ENCODE results near the gene MRGPRX2. TPM values are rescaled to one million over a fixed set of nuclear protein-coding genes. Genes with fewer than 3 reads are reported as not detected.

MRGPRX2 gene
- total RNA-seq: not detected

DNA sequence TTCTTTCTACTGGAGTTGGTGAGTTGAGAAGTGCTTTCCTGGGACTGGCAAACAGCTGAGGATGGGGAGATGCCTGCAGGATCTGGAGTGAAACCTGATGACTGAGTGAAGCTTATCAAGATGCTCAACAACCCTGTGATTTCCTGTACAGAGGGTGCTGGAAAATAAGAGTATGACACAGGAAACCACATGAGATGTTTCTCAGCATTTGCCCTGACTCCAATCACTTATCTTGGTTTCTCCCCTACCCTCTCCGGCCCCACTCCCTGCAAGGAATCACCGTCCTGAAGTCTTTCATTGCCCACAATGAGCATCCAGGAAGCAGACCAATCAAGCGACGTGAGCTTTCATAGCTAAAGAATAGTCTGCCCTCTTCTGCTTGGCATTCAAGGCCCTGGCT is at the start of gene MRGPRX2:
MRGPRX2 (minus strand) TSS at position 89 of the 400 bp plus-strand sequence. CDS start 4,315 bp downstream, outside the sequence.
- no peaks in the 10 kb centered on the region for H3K36me3 Mint-ChIP-seq (ENCODE audit: low read depth)
- H3K4me3 Mint-ChIP-seq: no peak within 1 kb of the TSS
- intact Hi-C loops (cut with micrococcal nuclease): no loop called here
- H3K9me3 Mint-ChIP-seq: no peaks in the 10 kb centered on the region
- CTCF ChIA-PET: interaction anchor here (0.7 to 3.0 kb wide), 3 partner anchors 10 to 16 kb away, joined by 4 to 18 read pairs (median 17); no protein-coding TSS in a partner anchor
- peak; percentile 58 for DNase-seq
- peaks cover 18% of the 10 kb centered on the region for H3K4me1 Mint-ChIP-seq (ENCODE audit: low read depth)
- H3K27me3 Mint-ChIP-seq (ENCODE audit: low read depth): peaks cover 1% of the 10 kb centered on the region
- no peak within 1 kb of the TSS for H3K27ac Mint-ChIP-seq

DNA sequence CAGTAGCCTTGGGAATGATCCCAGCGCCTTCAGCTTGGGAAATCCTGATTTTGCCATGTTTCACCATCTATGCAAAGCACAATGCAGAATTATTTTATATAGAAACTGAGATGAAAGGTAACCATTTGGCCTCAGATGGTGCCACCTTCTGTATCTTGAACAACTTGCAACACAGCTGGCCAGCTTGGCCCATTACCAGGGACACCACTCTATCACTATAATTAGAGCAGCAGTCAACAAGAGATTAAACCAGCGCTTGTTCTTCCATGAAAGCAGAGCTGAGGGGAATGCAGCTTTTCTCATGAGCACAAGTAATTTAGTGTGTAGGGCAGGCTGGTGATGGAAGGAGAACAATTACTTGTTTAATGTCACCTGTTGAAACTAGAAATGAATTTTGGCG is 49.8 kb upstream of the MRGPRX2 start:
- intact Hi-C loops (cut with micrococcal nuclease): no loop called here
- H3K4me3 Mint-ChIP-seq: no peak overlapping the region
- H3K27me3 Mint-ChIP-seq (ENCODE audit: low read depth): peaks cover 3% of the 10 kb centered on the region
- H3K4me1 Mint-ChIP-seq (ENCODE audit: low read depth): no peaks in the 10 kb centered on the region
- CTCF ChIA-PET: interaction anchor here (1.7 to 2.7 kb wide), 2 partner anchors 33 to 39 kb away, joined by 4 to 11 read pairs; no protein-coding TSS in a partner anchor
- H3K27ac Mint-ChIP-seq: no peak overlapping the region
- no peaks in the 10 kb centered on the region for H3K9me3 Mint-ChIP-seq
- DNase-seq: no peak
- no peaks in the 10 kb centered on the region for H3K36me3 Mint-ChIP-seq (ENCODE audit: low read depth)

DNA sequence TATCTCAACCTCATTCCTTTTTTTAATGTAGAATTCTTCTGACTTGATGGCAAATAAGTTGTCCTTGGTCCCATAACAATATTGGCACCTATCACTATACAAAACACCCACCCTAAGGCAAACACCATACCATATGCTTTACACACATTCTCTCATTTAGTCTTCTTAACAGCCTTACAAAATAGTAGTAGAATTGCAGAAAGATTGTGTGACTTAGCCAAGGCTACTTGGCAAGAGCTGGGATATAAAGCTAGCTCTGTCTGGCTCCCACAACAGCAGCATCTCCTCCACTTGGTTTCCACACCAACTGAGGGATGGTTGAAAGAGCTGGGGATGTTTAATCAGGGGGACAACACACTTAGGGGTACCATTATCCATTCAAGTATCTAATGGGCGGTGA is 46.6 kb upstream of the MRGPRX2 start:
- Mint-ChIP-seq H3K4me1 (ENCODE audit: low read depth) (no peaks in the 10 kb centered on the region), H3K36me3 (ENCODE audit: low read depth) (no peaks in the 10 kb centered on the region), H3K4me3 (no peak overlapping the region), H3K9me3 (no peaks in the 10 kb centered on the region), H3K27ac (no peak overlapping the region), H3K27me3 (ENCODE audit: low read depth) (peaks cover 3% of the 10 kb centered on the region)
- DNase-seq: no peak
- CTCF ChIA-PET: no interaction called here
- intact Hi-C loops (cut with micrococcal nuclease): no loop called here

- H3K9me3 Mint-ChIP-seq: peaks cover 6% of the 10 kb centered on the region
- H3K4me3 Mint-ChIP-seq: no peak overlapping the region
- intact Hi-C loops (cut with micrococcal nuclease): no loop called here
- DNase-seq: no peak
- H3K36me3 Mint-ChIP-seq (ENCODE audit: low read depth): no peaks in the 10 kb centered on the region
- H3K27me3 Mint-ChIP-seq (ENCODE audit: low read depth): peaks cover 3% of the 10 kb centered on the region
- H3K4me1 Mint-ChIP-seq (ENCODE audit: low read depth): no peaks in the 10 kb centered on the region
- no peak overlapping the region for H3K27ac Mint-ChIP-seq
- CTCF ChIA-PET: no interaction called here
These were observed 44.5 kb upstream of the MRGPRX2 start for GRCh38 chr11:19105011-19105410.

DNA sequence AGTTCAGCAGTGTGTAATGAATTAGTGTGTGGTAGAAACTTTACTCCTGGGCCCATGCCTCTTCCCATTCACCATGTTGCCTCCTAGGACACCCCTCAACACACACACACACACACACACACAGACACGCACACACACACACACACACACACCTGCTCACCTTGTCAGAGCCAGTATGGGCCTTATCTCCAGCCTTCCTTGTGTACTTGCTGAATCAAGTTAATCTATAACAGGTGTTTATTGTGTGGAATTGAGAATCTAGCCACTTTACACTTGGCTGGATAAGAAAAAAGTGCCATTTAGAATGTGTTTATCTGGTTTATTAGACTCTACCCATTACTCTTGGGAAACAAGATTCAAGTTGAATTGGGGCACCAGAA is 42.0 kb upstream of the MRGPRX2 start:
- CTCF ChIA-PET: interaction anchor here (0.7 kb wide), 1 partner anchor 31 kb away, joined by 3 read pairs; no protein-coding TSS in a partner anchor
- Mint-ChIP-seq H3K27ac (no peak overlapping the region), H3K36me3 (ENCODE audit: low read depth) (no peaks in the 10 kb centered on the region), H3K4me3 (no peak overlapping the region), H3K9me3 (peaks cover 6% of the 10 kb centered on the region), H3K4me1 (ENCODE audit: low read depth) (no peaks in the 10 kb centered on the region), H3K27me3 (ENCODE audit: low read depth) (peaks cover 2% of the 10 kb centered on the region)
- no peak for DNase-seq
- intact Hi-C loops (cut with micrococcal nuclease): no loop called here

- peaks cover 8% of the 10 kb centered on the region for H3K27me3 Mint-ChIP-seq (ENCODE audit: low read depth)
- no peak for DNase-seq
- H3K9me3 Mint-ChIP-seq: peaks cover 6% of the 10 kb centered on the region
- no peaks in the 10 kb centered on the region for H3K36me3 Mint-ChIP-seq (ENCODE audit: low read depth)
- CTCF ChIA-PET: interaction anchor here (0.6 to 0.8 kb wide), 3 partner anchors 25 to 171 kb away, joined by 3 read pairs; no protein-coding TSS in a partner anchor
- intact Hi-C loops (cut with micrococcal nuclease): no loop called here
- no peak overlapping the region for H3K27ac Mint-ChIP-seq
- H3K4me3 Mint-ChIP-seq: no peak overlapping the region
- H3K4me1 Mint-ChIP-seq (ENCODE audit: low read depth): no peaks in the 10 kb centered on the region
These were observed 41.4 kb upstream of the MRGPRX2 start for GRCh38 chr11:19101796-19102520.

DNA sequence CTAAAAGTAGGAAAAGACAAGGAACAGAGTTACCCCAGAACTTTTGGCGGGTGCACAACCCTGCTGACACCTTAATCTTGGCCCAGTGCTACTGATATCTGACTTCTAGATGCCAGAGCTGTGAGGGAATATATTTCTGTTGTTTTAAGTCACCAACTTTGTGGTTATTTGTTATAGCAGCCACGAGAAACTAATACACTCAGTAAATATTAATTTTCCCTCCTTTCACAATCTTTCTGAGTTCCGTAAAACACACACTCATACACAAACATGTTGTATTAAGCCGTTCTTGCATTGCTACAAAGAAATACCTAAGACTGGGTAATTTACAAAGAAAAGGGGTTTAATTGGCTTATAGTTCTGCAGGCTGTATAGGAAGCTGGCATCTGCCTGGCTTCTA is 40.4 kb upstream of the MRGPRX2 start:
- H3K27ac Mint-ChIP-seq: no peak overlapping the region
- peaks cover 12% of the 10 kb centered on the region for H3K27me3 Mint-ChIP-seq (ENCODE audit: low read depth)
- DNase-seq: no peak
- CTCF ChIA-PET: no interaction called here
- intact Hi-C loops (cut with micrococcal nuclease): no loop called here
- H3K36me3 Mint-ChIP-seq (ENCODE audit: low read depth): no peaks in the 10 kb centered on the region
- no peak overlapping the region for H3K4me3 Mint-ChIP-seq
- peaks cover 6% of the 10 kb centered on the region for H3K9me3 Mint-ChIP-seq
- no peaks in the 10 kb centered on the region for H3K4me1 Mint-ChIP-seq (ENCODE audit: low read depth)

DNA sequence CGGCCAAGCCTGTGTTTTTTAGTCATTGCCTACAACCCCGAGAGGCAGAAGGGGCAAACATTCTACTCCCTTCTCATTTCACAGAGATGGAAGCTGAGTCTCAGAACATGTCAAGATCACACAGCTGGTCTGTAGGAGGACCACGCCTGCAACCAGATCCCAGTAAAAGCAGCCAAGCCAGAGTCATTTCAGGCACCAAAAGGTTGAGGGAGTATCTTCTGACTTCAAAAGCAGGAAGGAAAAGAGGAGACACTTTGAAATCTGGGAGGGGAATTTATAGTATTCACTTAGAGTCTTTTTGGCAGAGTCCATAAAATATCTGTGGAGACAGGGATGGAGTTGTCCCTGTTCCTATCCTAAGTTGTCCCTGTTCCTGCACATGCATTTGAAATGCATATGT is 38.6 kb upstream of the MRGPRX2 start:
- Mint-ChIP-seq H3K9me3 (peaks cover 6% of the 10 kb centered on the region), H3K36me3 (ENCODE audit: low read depth) (no peaks in the 10 kb centered on the region), H3K4me1 (ENCODE audit: low read depth) (no peaks in the 10 kb centered on the region), H3K27me3 (ENCODE audit: low read depth) (peaks cover 12% of the 10 kb centered on the region), H3K4me3 (no peak overlapping the region), H3K27ac (no peak overlapping the region)
- DNase-seq: no peak
- CTCF ChIA-PET: no interaction called here
- intact Hi-C loops (cut with micrococcal nuclease): no loop called here

DNA sequence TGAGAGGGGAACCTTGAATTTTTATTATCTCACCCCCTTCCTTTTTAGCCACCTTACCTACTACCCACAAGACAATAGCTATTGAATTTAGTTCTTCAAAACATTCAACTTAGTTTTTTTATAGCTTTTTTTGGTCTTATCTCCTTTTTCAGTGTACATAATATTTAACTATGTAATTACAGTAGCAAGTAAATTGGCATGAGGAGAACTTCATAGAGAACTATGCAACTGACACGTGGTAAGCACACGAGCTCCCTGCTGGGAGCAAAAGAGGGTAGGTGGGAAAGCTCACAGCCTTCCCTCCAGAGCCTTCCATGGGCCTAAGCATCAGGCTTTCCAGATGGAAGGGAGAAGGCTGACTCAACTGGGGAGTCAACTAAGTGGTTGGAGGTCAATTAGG is 34.3 kb upstream of the MRGPRX2 start:
- H3K27ac Mint-ChIP-seq: no peak overlapping the region
- CTCF ChIA-PET: interaction anchor here (0.7 kb wide), 1 partner anchor 20 kb away, joined by 3 read pairs; no protein-coding TSS in a partner anchor
- no peaks in the 10 kb centered on the region for H3K4me1 Mint-ChIP-seq (ENCODE audit: low read depth)
- DNase-seq: no peak
- no peaks in the 10 kb centered on the region for H3K9me3 Mint-ChIP-seq
- H3K36me3 Mint-ChIP-seq (ENCODE audit: low read depth): no peaks in the 10 kb centered on the region
- intact Hi-C loops (cut with micrococcal nuclease): no loop called here
- H3K27me3 Mint-ChIP-seq (ENCODE audit: low read depth): peaks cover 17% of the 10 kb centered on the region
- no peak overlapping the region for H3K4me3 Mint-ChIP-seq

- CTCF ChIA-PET: no interaction called here
- Mint-ChIP-seq H3K36me3 (ENCODE audit: low read depth) (no peaks in the 10 kb centered on the region), H3K27ac (no peak overlapping the region), H3K4me1 (ENCODE audit: low read depth) (no peaks in the 10 kb centered on the region), H3K27me3 (ENCODE audit: low read depth) (peaks cover 21% of the 10 kb centered on the region), H3K4me3 (no peak overlapping the region), H3K9me3 (no peaks in the 10 kb centered on the region)
- intact Hi-C loops (cut with micrococcal nuclease): no loop called here
- DNase-seq: no peak
These were observed 33.5 kb upstream of the MRGPRX2 start for GRCh38 chr11:19093976-19094375.

DNA sequence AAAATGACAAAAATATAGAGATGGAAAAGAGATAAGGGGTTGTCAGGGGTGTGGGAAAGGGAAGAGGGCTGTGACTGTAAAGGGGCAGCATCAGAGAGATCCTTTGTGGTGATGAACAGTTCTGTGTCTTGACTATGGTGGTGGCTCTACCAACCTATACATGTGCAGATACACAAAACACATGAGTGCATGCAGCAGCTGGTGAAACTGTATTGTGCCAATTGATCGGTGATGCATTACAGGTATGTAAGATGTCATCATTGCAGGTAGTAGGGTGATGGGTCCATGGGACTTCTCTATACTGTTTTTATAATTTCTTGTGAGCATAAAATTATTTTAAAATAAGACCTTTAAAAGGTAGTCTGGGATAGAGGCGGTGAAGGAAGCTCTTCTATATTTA is 32.3 kb upstream of the MRGPRX2 start:
- H3K4me1 Mint-ChIP-seq (ENCODE audit: low read depth): no peaks in the 10 kb centered on the region
- CTCF ChIA-PET: interaction anchor here (0.6 to 0.7 kb wide), 2 partner anchors 16 to 461 kb away, joined by 3 read pairs; no protein-coding TSS in a partner anchor
- H3K4me3 Mint-ChIP-seq: no peak overlapping the region
- intact Hi-C loops (cut with micrococcal nuclease): no loop called here
- H3K9me3 Mint-ChIP-seq: no peaks in the 10 kb centered on the region
- DNase-seq: no peak
- H3K36me3 Mint-ChIP-seq (ENCODE audit: low read depth): no peaks in the 10 kb centered on the region
- no peak overlapping the region for H3K27ac Mint-ChIP-seq
- H3K27me3 Mint-ChIP-seq (ENCODE audit: low read depth): peaks cover 22% of the 10 kb centered on the region

GRCh38 chr11:19092342-19092741 is 31.8 kb upstream of the MRGPRX2 start:
- Mint-ChIP-seq H3K36me3 (ENCODE audit: low read depth) (no peaks in the 10 kb centered on the region), H3K27ac (no peak overlapping the region), H3K27me3 (ENCODE audit: low read depth) (peaks cover 18% of the 10 kb centered on the region), H3K9me3 (no peaks in the 10 kb centered on the region), H3K4me1 (ENCODE audit: low read depth) (no peaks in the 10 kb centered on the region), H3K4me3 (no peak overlapping the region)
- CTCF ChIA-PET: interaction anchor here (0.6 kb wide), 1 partner anchor 16 kb away, joined by 3 read pairs; no protein-coding TSS in a partner anchor
- intact Hi-C loops (cut with micrococcal nuclease): no loop called here
- no peak for DNase-seq

GRCh38 chr11:19091366-19091765 is 30.8 kb upstream of the MRGPRX2 start:
- intact Hi-C loops (cut with micrococcal nuclease): no loop called here
- no peak overlapping the region for H3K4me3 Mint-ChIP-seq
- H3K9me3 Mint-ChIP-seq: no peaks in the 10 kb centered on the region
- CTCF ChIA-PET: no interaction called here
- H3K36me3 Mint-ChIP-seq (ENCODE audit: low read depth): no peaks in the 10 kb centered on the region
- peaks cover 9% of the 10 kb centered on the region for H3K27me3 Mint-ChIP-seq (ENCODE audit: low read depth)
- H3K4me1 Mint-ChIP-seq (ENCODE audit: low read depth): no peaks in the 10 kb centered on the region
- DNase-seq: no peak
- no peak overlapping the region for H3K27ac Mint-ChIP-seq

Data from activated naive CD4-positive, alpha-beta T cell treated with anti-CD3 and anti-CD28 coated beads for 36 hours (primary cell).